Endothelial cell of umbilical vein (primary cell): Measurements from ENCODE around the gene CACNB3. TPM values are rescaled to one million over a fixed set of nuclear protein-coding genes. Genes with fewer than 3 reads are reported as not detected.

Source experiments
- BruUV-seq: library from RNA; stranded (reverse); fragments of 400-500 nt; replicated peaks from 2 replicates; lab custom pipeline; 2021; lab: Mats Ljungman, UMichigan
- CTCF ChIA-PET: fragments of 300-600, 350-600 bp; sonication (Branson Sonifier 250); formaldehyde crosslinking; loops from one replicate; lab custom pipeline; 2021; ENCODE audit warnings: antibody characterized with exemption, inconsistent platforms; lab: Charles Lee
- POLR2A ChIA-PET: fragments of 300-600, 350-600 bp; sonication (Branson Sonifier 250); formaldehyde crosslinking; loops from one replicate; lab custom pipeline; 2021; ENCODE audit warnings: antibody characterized with exemption, inconsistent platforms; lab: Charles Lee
- DNase-seq: peaks from one replicate; pipeline ENCODE4 v3.0.0-alpha.2; 2011; ENCODE audit warnings: low read depth, low spot score
- FAIRE-seq: peaks from 2 replicates; lab custom pipeline; 2011; peaks lifted over from hg19 to GRCh38; lab: Jason Lieb, UNC
- H2AFZ ChIP-seq: 2 replicates; pipeline ENCODE4 v1.6.0; 2012; ENCODE audit warnings: low read depth, low read length, control low read depth, inconsistent platforms
- H3K27ac ChIP-seq: 2 replicates; pipeline ENCODE4 v1.5.1; 2011; ENCODE audit warnings: low read depth, mild to moderate bottlenecking, control low read depth, low read length, moderate library complexity; ENCODE audit not compliant: insufficient read depth
- H3K27me3 ChIP-seq, 2 experiments: 2 replicates each; pipeline versions ENCODE4 v1.6.0 to v1.6.1; 2011; ENCODE audit warnings: low read length in 2 of 2, mixed read lengths in 1 of 2; ENCODE audit not compliant: control insufficient read depth in 2 of 2, insufficient read depth in 2 of 2
- H3K36me3 ChIP-seq, 2 experiments: 2 replicates in 1 of 2; 3 replicates in 1 of 2; pipeline ENCODE4 v1.5.1; 2011; ENCODE audit warnings: low read length in 2 of 2, mild to moderate bottlenecking in 1 of 2, moderate library complexity in 1 of 2; ENCODE audit not compliant: control insufficient read depth in 2 of 2, insufficient read depth in 2 of 2; ENCODE audit errors: extremely low read depth in 1 of 2
- H3K4me1 ChIP-seq: 3 replicates; pipeline ENCODE4 v1.5.1; 2011; ENCODE audit warnings: mild to moderate bottlenecking, low read length; ENCODE audit not compliant: control insufficient read depth, insufficient read depth; ENCODE audit errors: extremely low read depth
- H3K4me2 ChIP-seq: 2 replicates; pipeline ENCODE4 v1.6.1; 2011; ENCODE audit warnings: low read length, control low read depth, mixed read lengths; ENCODE audit not compliant: insufficient read depth
- H3K4me3 ChIP-seq, 3 experiments: fragments of 200-600 bp in 1 of 3; sonication (generic), shearing (Covaris generic) in 1 of 3; replicated peaks in 1 of 3; 2 replicates each; pipeline ENCODE4 v1.5.1; 2011 to 2016; ENCODE audit warnings: control low read depth in 3 of 3, low read length in 3 of 3, mild to moderate bottlenecking in 2 of 3, inconsistent platforms in 1 of 3, low read depth in 1 of 3, moderate library complexity in 1 of 3; ENCODE audit not compliant: insufficient read depth in 1 of 3
- H3K79me2 ChIP-seq: 2 replicates; pipeline ENCODE4 v1.6.0; 2012; ENCODE audit warnings: low read length, inconsistent platforms; ENCODE audit not compliant: control insufficient read depth, insufficient read depth
- H3K9ac ChIP-seq: replicated peaks from 2 replicates; pipeline ENCODE3; 2011; ENCODE audit warnings: low read length, control low read depth; ENCODE audit not compliant: insufficient read depth; ENCODE audit errors: extremely low read depth
- H3K9me1 ChIP-seq: replicated peaks from 3 replicates; pipeline ENCODE4 v1.6.0; 2011; ENCODE audit warnings: mild to moderate bottlenecking, low read length; ENCODE audit not compliant: control insufficient read depth, insufficient read depth; ENCODE audit errors: extremely low read depth
- H3K9me3 ChIP-seq: replicated peaks from 2 replicates; pipeline ENCODE4 v1.5.1; 2012; ENCODE audit warnings: low read length, inconsistent platforms; ENCODE audit not compliant: control insufficient read depth, insufficient read depth
- H4K20me1 ChIP-seq: replicated peaks from 2 replicates; pipeline ENCODE3; 2011; ENCODE audit warnings: mild to moderate bottlenecking, low read length; ENCODE audit not compliant: control insufficient read depth, insufficient read depth; ENCODE audit errors: extremely low read depth
- CTCF ChIP-seq, 2 donors: IDR thresholded peaks; 1 replicate in 1 of 2; 2 replicates in 1 of 2; pipeline ENCODE4 v1.5.1; 2011; ENCODE audit warnings: low read length in 2 of 2, mild to moderate bottlenecking in 2 of 2, moderate library complexity in 2 of 2, control low read depth in 1 of 2, inconsistent platforms in 1 of 2, low read depth in 1 of 2; ENCODE audit not compliant: insufficient read depth in 1 of 2; ENCODE audit errors: extremely low read depth in 1 of 2
- EZH2 ChIP-seq: IDR thresholded peaks from 2 replicates; pipeline ENCODE4 v1.6.1; 2012; ENCODE audit warnings: borderline replicate concordance, low read depth, mild to moderate bottlenecking, moderate library complexity, low read length, inconsistent platforms; ENCODE audit not compliant: severe bottlenecking
- FOS ChIP-seq: IDR thresholded peaks from 2 replicates; pipeline ENCODE4 v1.6.1; 2011; ENCODE audit warnings: mild to moderate bottlenecking, low read length, moderate library complexity, borderline replicate concordance; ENCODE audit not compliant: insufficient read depth
- GATA2 ChIP-seq: IDR thresholded peaks from 2 replicates; pipeline ENCODE4 v1.7.0; 2011; ENCODE audit warnings: low read depth, mild to moderate bottlenecking, moderate library complexity, mixed read lengths, low read length; ENCODE audit not compliant: insufficient read length, insufficient read depth
- JUN ChIP-seq: IDR thresholded peaks from 2 replicates; pipeline ENCODE4 v1.6.1; 2011; ENCODE audit warnings: borderline replicate concordance, low read depth; ENCODE audit not compliant: insufficient read length, insufficient read depth
- MYC ChIP-seq: IDR thresholded peaks from one replicate; pipeline ENCODE4 v1.6.1; 2011; ENCODE audit warnings: mild to moderate bottlenecking, low read depth, low read length
- POLR2A ChIP-seq: IDR thresholded peaks from 2 replicates; pipeline ENCODE4 v1.6.1; 2012; ENCODE audit warnings: low read depth, mild to moderate bottlenecking, control low read depth, low read length
- POLR2AphosphoS5 ChIP-seq: IDR thresholded peaks from 2 replicates; pipeline ENCODE4 v1.6.1; 2012; ENCODE audit warnings: low read depth, mild to moderate bottlenecking, control low read depth, low read length, moderate library complexity; ENCODE audit not compliant: insufficient read depth
- dilution Hi-C: fragments of 300-500 bp; cut with MboI; formaldehyde crosslinking; loops from one replicate; pipeline ENCODE4 v1.15.0; 2019; ENCODE audit warnings: low sequenced_read_pairs; ENCODE audit not compliant: extremely low pct_ligation_motif_present
- intact Hi-C: fragments of 100-400 bp; cut with micrococcal nuclease; formaldehyde crosslinking; loops from one replicate; pipeline ENCODE4 v1.10.0; 2022
- polyA plus RNA-seq, 4 experiments: library from polyadenylated mRNA; depleted of rRNA in 3 of 4; stranded (reverse) in 3 of 4; unstranded in 1 of 4; fragments of >200 nt; gene quantifications; 2 replicates each; pipeline versions ENCODE4 v1.2.1 to v1.2.3, GENCODE V29; 2011 to 2012; ENCODE audit warnings: missing spikeins in 1 of 4
- total RNA-seq: library from RNA; stranded (reverse); gene quantifications from 2 replicates; pipeline ENCODE4 v1.2.3, GENCODE V29; 2021
- TF ChIP-seq, protein P1 (sequence below): IDR thresholded peaks from 2 replicates; pipeline ENCODE4 v1.6.1; 2011; ENCODE audit not compliant: insufficient read depth, insufficient read length

CACNB3 gene
- total and polyA plus RNA-seq, 2 donors (not counting 3 experiments of a cell fraction or from before 2014, with no cell fraction given), result 37.4 to 61.8 TPM

DNA sequence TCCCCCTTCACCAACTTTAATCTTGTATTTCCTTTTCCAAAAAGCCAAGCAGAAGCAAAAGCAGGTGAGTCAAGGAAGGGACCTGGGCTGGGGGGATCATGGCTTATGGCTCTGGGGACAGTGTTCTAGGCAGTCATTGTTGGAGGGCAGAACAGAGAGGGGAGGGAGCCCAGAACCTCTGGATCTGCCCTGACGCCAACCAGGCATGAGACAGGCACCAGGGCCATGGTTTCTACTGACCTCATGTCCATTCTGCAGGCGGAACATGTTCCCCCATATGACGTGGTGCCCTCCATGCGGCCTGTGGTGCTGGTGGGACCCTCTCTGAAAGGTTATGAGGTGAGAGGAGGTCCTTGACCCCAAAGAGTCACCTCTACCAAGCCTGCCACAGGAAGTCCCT, 6.6 kb downstream of the CACNB3 start:
- Histone ChIP-seq H3K9ac (no peak overlapping the region), H4K20me1 (no peaks in the 10 kb centered on the region), H3K36me3 (peaks cover 6 to 52% of the 10 kb centered on the region in 2 experiments), H3K27ac (no peak overlapping the region), H3K4me3 (no peak overlapping the region), H3K9me3 (no peaks in the 10 kb centered on the region), H3K27me3 (no peaks in the 10 kb centered on the region), H3K9me1 (no peaks in the 10 kb centered on the region), H3K4me2 (no peak overlapping the region), H2AFZ (no peak overlapping the region), H3K79me2 (no peaks in the 10 kb centered on the region), H3K4me1 (no peaks in the 10 kb centered on the region)
- TF ChIP-seq POLR2AphosphoS5 (no peak), EZH2 (no peak), POLR2A (no peak), CTCF (IDR thresholded peaks at IDR 0.05; ENCODE audit: extremely low read depth in 1 of 2, insufficient read depth in 1 of 2, low read depth in 1 of 2, low read length in 2 of 2) (no peak), GATA2 (no peak), MYC (no peak), FOS (no peak), JUN (no peak)
- TF ChIP-seq, protein P1, sequence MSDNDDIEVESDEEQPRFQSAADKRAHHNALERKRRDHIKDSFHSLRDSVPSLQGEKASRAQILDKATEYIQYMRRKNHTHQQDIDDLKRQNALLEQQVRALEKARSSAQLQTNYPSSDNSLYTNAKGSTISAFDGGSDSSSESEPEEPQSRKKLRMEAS, result no peak
- CTCF ChIA-PET, result no interaction called here
- dilution Hi-C loops, result no loop called here
- intact Hi-C loops, result no loop called here
- POLR2A ChIA-PET, result no interaction called here
- no TSS peak for BruUV-seq
- DNase-seq (no peak), FAIRE-seq (no peak)
